GM12864 (cell line): ENCODE data around the gene PPM1D.

Experiments used
- DNase-seq: peaks from one replicate; pipeline ENCODE4 v3.0.0-alpha.2; 2011; ENCODE audit warnings: low read depth
- H3K4me3 ChIP-seq: 2 replicates; pipeline ENCODE4 v1.5.1; 2011; ENCODE audit warnings: mild to moderate bottlenecking, low read depth, low read length, control low read depth
- CTCF ChIP-seq: IDR thresholded peaks from 2 replicates; pipeline ENCODE4 v1.5.1; 2011; ENCODE audit warnings: low read depth, mild to moderate bottlenecking, moderate library complexity, low read length, control low read depth, inconsistent platforms; ENCODE audit errors: missing control alignments

The PPM1D gene

GRCh38 chr17:60675997-60676396, 76.0 kb downstream of the PPM1D start:
- no peak overlapping the region for H3K4me3 ChIP-seq
- no peak for TF ChIP-seq CTCF
- DNase-seq: no peak

- no peak for TF ChIP-seq CTCF
- H3K4me3 ChIP-seq: peak overlapping the region; percentile 56
- DNase-seq: no peak
Observed at GRCh38 chr17:60676758-60677307, 76.8 kb downstream of the PPM1D start.

GRCh38 chr17:60677308-60678117, 77.5 kb downstream of the PPM1D start, which contains the start of gene BCAS3:
Gene BCAS3, plus strand, starts transcription at chr17:60677851.
- DNase-seq: peak; percentile 97
- peak within 1 kb of the TSS; percentile 56 for H3K4me3 ChIP-seq
- TF ChIP-seq CTCF: no peak

GRCh38 chr17:60678118-60678444, 78.1 kb downstream of the PPM1D start:
- H3K4me3 ChIP-seq: peak overlapping the region; percentile 56
- TF ChIP-seq CTCF: no peak
- DNase-seq: no peak

GRCh38 chr17:60679287-60679686, 79.3 kb downstream of the PPM1D start:
- H3K4me3 ChIP-seq: no peak overlapping the region
- TF ChIP-seq CTCF: no peak
- DNase-seq: no peak

GRCh38 chr17:60680754-60681153, 80.8 kb downstream of the PPM1D start:
- H3K4me3 ChIP-seq: no peak overlapping the region
- no peak for DNase-seq
- no peak for TF ChIP-seq CTCF

- DNase-seq: no peak
- no peak overlapping the region for H3K4me3 ChIP-seq
- no peak for TF ChIP-seq CTCF
Observed at GRCh38 chr17:60685437-60685836, 85.4 kb downstream of the PPM1D start.
